Adrenal gland (tissue), 5 donors: ENCODE data around the gene TPP1.

Experiments used
- CTCF ChIP-seq, 6 experiments: fragments of 450-650 bp in 4 of 6; fragments of 200-600 bp in 2 of 6; sonication (generic) in 1 of 6; IDR thresholded peaks; 1 replicate in 5 of 6; 2 replicates in 1 of 6; pipeline versions ENCODE4 v1.5.1 to v1.8.0; 2016 to 2021; ENCODE audit warnings: antibody characterized with exemption in 6 of 6, mild to moderate bottlenecking in 2 of 6, moderate library complexity in 1 of 6
- POLR2A ChIP-seq, 2 donors: fragments of 450-650 bp; IDR thresholded peaks; one replicate each; pipeline ENCODE4 v1.6.1; 2017; ENCODE audit warnings: antibody characterized with exemption in 2 of 2, mild to moderate bottlenecking in 2 of 2, moderate library complexity in 1 of 2
- donor health status: DM: no; HTN: no; CAD: no.

DNA sequence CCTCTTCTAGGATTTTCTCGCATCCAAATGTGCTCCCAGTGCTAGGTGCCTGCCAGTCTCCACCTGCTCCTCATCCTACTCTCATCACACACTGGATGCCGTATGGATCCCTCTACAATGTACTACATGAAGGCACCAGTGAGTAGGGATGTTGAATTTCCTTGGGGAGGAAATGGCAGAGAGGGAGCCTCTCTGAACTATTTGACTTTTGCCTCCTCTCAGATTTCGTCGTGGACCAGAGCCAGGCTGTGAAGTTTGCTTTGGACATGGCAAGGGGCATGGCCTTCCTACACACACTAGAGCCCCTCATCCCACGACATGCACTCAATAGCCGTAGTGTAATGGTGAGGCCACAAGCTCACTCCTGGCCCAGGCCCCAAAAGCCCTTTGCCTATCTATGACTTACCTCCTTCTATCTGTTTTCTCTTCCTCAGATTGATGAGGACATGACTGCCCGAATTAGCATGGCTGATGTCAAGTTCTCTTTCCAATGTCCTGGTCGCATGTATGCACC, 9.7 kb downstream of the TPP1 start:
- TF ChIP-seq CTCF (IDR thresholded peaks at IDR 0.05): no peak
- TF ChIP-seq POLR2A (IDR thresholded peaks at IDR 0.05): no peak
